IPS-20b (cell line): ENCODE measurements around the gene DDX49.
"Not testable (repeated sequence)": the region's sequence is repeated elsewhere in the genome, so short reads cannot be mapped to it uniquely, and the experiment has no call there.

Source experiments
- H3K27ac ChIP-seq: one replicate; pipeline ENCODE4 v1.5.1; 2013; ENCODE audit warnings: low read length
- H3K27me3 ChIP-seq: 2 replicates; pipeline ENCODE4 v1.6.1; 2013; ENCODE audit warnings: mild to moderate bottlenecking, low read length, inconsistent platforms; ENCODE audit not compliant: insufficient read depth
- H3K36me3 ChIP-seq: 2 replicates; pipeline ENCODE4 v1.6.1; 2013; ENCODE audit warnings: low read depth, mild to moderate bottlenecking, inconsistent platforms, low read length, moderate library complexity; ENCODE audit not compliant: insufficient read depth
- H3K4me1 ChIP-seq: 2 replicates; pipeline ENCODE4 v1.6.1; 2013; ENCODE audit warnings: mild to moderate bottlenecking, control low read depth, inconsistent platforms, low read length, moderate library complexity; ENCODE audit not compliant: insufficient read depth
- H3K4me3 ChIP-seq: 2 replicates; pipeline ENCODE4 v1.5.1; 2013; ENCODE audit warnings: mild to moderate bottlenecking, low read length, inconsistent platforms
- H3K9ac ChIP-seq: 2 replicates; pipeline ENCODE4 v1.6.1; 2013; ENCODE audit warnings: low read depth, mild to moderate bottlenecking, inconsistent platforms, low read length, moderate library complexity
- H3K9me3 ChIP-seq: 2 replicates; pipeline ENCODE4 v1.6.1; 2013; ENCODE audit warnings: mild to moderate bottlenecking, low read depth, low read length, inconsistent platforms; ENCODE audit not compliant: insufficient read depth

DDX49 gene

GRCh38 chr19:18905058-18905456 is 14.5 kb upstream of the DDX49 start:
- no peaks in the 10 kb centered on the region for H3K4me1 ChIP-seq
- H3K27me3 ChIP-seq: no peaks in the 10 kb centered on the region
- H3K36me3 ChIP-seq: peaks cover 15% of the 10 kb centered on the region

GRCh38 chr19:18905513-18906236 is 13.8 kb upstream of the DDX49 start:
- H3K9ac ChIP-seq: no peak overlapping the region
- H3K27me3 ChIP-seq: no peaks in the 10 kb centered on the region
- no peak overlapping the region for H3K27ac ChIP-seq
- H3K4me3 ChIP-seq: no peak overlapping the region
- no peaks in the 10 kb centered on the region for H3K9me3 ChIP-seq
- H3K4me1 ChIP-seq: no peaks in the 10 kb centered on the region
- peaks cover 15% of the 10 kb centered on the region for H3K36me3 ChIP-seq

More at GRCh38 chr19:18905058-18905456, 14.5 kb upstream of the DDX49 start:
- no peaks in the 10 kb centered on the region for H3K9me3 ChIP-seq
- no peak overlapping the region for H3K27ac ChIP-seq
- no peak overlapping the region for H3K9ac ChIP-seq
- no peak overlapping the region for H3K4me3 ChIP-seq

DNA sequence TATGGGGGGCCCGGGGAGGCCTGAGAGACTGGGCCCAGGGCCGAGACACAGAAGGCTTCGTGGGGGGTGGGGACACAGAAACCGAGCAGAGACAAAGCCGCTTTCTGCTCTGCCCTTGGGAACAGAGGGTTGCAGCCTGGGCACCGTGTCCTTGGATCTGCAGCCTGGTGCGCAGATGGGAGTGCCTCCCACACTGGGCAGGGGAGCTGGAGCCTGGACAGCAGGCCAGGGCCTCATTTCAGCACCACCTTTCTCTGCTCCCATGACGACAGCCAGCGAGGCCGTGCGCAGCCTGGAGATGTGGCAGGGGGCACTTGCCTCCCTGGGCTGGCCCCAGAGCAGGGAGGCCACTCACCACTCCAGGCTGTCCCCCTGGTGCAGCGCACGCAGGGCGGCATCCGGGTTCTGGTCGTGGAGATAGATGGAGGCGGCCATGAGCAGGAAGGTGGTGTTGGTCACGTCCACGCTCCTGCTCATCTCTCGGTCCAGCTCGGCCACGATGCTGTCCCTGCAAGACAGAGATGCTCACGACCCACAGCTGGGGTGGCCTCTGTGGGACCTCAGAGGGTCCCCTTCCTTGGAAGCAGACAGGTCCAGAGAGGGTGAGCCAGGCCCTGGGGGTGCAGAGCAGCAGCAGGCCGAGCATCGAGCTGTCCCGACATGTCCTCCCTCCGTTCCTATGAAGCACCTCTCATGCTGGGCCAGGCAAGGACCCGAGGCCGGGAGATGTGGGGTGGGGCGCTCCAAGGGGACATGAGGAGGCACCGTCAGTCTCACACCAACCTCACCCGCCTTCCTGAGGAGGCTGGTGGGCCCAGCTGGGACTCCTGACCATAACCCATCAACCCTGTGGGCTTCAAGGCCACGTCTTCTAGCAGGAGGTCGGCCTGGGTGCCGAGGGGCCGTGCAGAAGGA is 12.7 kb upstream of the DDX49 start:
- peaks cover 15% of the 10 kb centered on the region for H3K36me3 ChIP-seq

GRCh38 chr19:18908917-18909619 is 10.4 kb upstream of the DDX49 start:
- peaks cover 20% of the 10 kb centered on the region for H3K36me3 ChIP-seq
- no peaks in the 10 kb centered on the region for H3K27me3 ChIP-seq
- no peak overlapping the region for H3K27ac ChIP-seq
- H3K4me3 ChIP-seq: no peak overlapping the region
- no peaks in the 10 kb centered on the region for H3K9me3 ChIP-seq
- no peak overlapping the region for H3K9ac ChIP-seq
- no peaks in the 10 kb centered on the region for H3K4me1 ChIP-seq

More for the DNA sequence above, 12.7 kb upstream of the DDX49 start:
- Histone ChIP-seq H3K27me3 (no peaks in the 10 kb centered on the region), H3K9me3 (no peaks in the 10 kb centered on the region), H3K27ac (no peak overlapping the region), H3K9ac (no peak overlapping the region), H3K4me1 (no peaks in the 10 kb centered on the region), H3K4me3 (no peak overlapping the region)

GRCh38 chr19:18910010-18910409 is 9.5 kb upstream of the DDX49 start:
- no peak overlapping the region for H3K27ac ChIP-seq
- H3K4me3 ChIP-seq: no peak overlapping the region
- H3K36me3 ChIP-seq: peaks cover 20% of the 10 kb centered on the region
- H3K27me3 ChIP-seq: no peaks in the 10 kb centered on the region
- H3K4me1 ChIP-seq: no peaks in the 10 kb centered on the region
- no peaks in the 10 kb centered on the region for H3K9me3 ChIP-seq
- no peak overlapping the region for H3K9ac ChIP-seq

DNA sequence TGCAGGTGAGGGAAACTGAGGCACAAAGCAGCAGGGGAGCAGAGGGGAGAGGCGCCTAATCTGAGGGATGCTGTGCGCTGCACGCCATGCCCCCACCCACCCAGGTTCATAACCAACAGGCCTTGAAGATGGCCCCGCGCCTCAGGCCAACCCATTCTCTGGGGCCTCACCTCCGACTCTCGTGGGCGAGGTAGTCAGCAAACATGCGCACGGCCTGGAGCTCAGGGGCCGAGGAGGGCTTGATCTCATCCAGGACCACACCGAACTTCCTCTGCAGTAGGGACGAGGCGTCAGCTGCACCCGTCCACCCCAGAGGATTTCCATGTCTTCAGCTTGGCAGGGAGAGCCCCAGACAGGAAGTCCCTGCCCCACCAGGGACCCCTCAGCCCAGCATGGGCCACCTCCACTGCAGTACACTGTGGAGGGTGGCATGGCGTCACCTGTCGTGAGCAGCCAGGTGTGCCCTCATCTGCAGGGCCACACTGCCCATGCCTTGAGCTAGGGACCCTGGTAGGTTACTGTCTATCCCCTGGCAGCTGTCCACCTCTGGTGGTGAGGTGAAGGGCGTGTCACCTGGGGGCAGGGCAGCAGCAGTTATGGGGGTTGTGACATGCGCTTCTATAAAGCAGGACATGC is 8.6 kb upstream of the DDX49 start:
- Histone ChIP-seq H3K36me3 (peaks cover 20% of the 10 kb centered on the region), H3K4me1 (no peaks in the 10 kb centered on the region), H3K27me3 (no peaks in the 10 kb centered on the region), H3K9ac (no peak overlapping the region), H3K9me3 (no peaks in the 10 kb centered on the region), H3K4me3 (no peak overlapping the region), H3K27ac (no peak overlapping the region)

DNA sequence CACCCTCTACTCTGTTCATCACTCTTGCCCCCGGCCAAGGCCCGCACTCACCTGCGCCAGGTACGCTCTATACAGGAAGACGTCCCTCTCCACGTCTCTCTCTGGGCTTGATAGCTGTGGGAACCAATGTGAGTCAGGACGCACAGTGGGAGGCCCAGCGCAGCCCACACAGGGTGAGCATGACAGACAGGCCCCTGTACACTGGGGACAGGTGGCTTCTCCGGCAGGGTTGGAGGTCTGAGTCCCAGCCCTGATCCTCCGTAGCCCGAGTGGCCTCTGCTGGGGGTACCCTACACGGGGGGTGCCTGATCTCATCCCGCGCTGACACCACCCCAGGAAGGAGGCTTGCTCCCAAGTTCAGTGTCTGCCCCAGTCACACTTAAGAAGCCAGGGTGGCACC is 6.6 kb upstream of the DDX49 start:
- Histone ChIP-seq H3K36me3 (peaks cover 16% of the 10 kb centered on the region; the same call in 1 of the 2 replicates), H3K27ac (no peak overlapping the region), H3K27me3 (no peaks in the 10 kb centered on the region), H3K9me3 (no peaks in the 10 kb centered on the region), H3K4me3 (no peak overlapping the region), H3K9ac (no peak overlapping the region), H3K4me1 (no peaks in the 10 kb centered on the region)

- Histone ChIP-seq H3K9me3 (no peaks in the 10 kb centered on the region), H3K4me3 (no peak overlapping the region), H3K9ac (no peak overlapping the region), H3K36me3 (peaks cover 16% of the 10 kb centered on the region; the same call in 1 of the 2 replicates), H3K4me1 (no peaks in the 10 kb centered on the region), H3K27ac (no peak overlapping the region), H3K27me3 (no peaks in the 10 kb centered on the region)
Observed at GRCh38 chr19:18913466-18913865, 6.0 kb upstream of the DDX49 start.

GRCh38 chr19:18915639-18916038 is 3.9 kb upstream of the DDX49 start:
- H3K4me1 ChIP-seq: peaks cover 4% of the 10 kb centered on the region
- no peaks in the 10 kb centered on the region for H3K27me3 ChIP-seq
- H3K9ac ChIP-seq: no peak overlapping the region
- no peaks in the 10 kb centered on the region for H3K9me3 ChIP-seq
- H3K36me3 ChIP-seq: 0 out of 2 replicates have a peak, but pooled peaks cover 5% of the 10 kb centered on the region
- H3K27ac ChIP-seq: no peak overlapping the region
- no peak overlapping the region for H3K4me3 ChIP-seq

- H3K27ac ChIP-seq, H3K4me1 ChIP-seq, H3K9ac ChIP-seq, H3K9me3 ChIP-seq, H3K27me3 ChIP-seq, H3K4me3 ChIP-seq: not testable (repeated sequence)
- peaks cover 13% of the 10 kb centered on the region for H3K36me3 ChIP-seq
Observed at GRCh38 chr19:18917593-18917992, 1.9 kb upstream of the DDX49 start.

GRCh38 chr19:18919900-18920214 is 342 bp downstream of the DDX49 start:
- Histone ChIP-seq H3K27ac (no peak overlapping the region), H3K4me3 (peak overlapping the region; percentile 97), H3K4me1 (peaks cover 4% of the 10 kb centered on the region), H3K27me3 (no peaks in the 10 kb centered on the region), H3K9me3 (no peaks in the 10 kb centered on the region), H3K36me3 (peaks cover 30% of the 10 kb centered on the region), H3K9ac (peak overlapping the region; percentile 71)
